Activated naive CD4-positive, alpha-beta T cell treated with anti-CD3 and anti-CD28 coated beads, Interleukin-2, amount 50 U/mL, for 16 hours (primary cell): ENCODE measurements around the gene SPTBN5.

Experiments used
- DNase-seq: peaks from one replicate; pipeline ENCODE4 v3.0.0-alpha.2; 2020

Gene SPTBN5

GRCh38 chr15:41861736-41862356, 32.0 kb downstream of the SPTBN5 start:
- DNase-seq = no peak

- no peak for DNase-seq
Observed at GRCh38 chr15:41860049-41860828, 33.6 kb downstream of the SPTBN5 start.

- no peak for DNase-seq
Observed at GRCh38 chr15:41858756-41859155, 35.1 kb downstream of the SPTBN5 start.

- no peak for DNase-seq
Observed at GRCh38 chr15:41857316-41857715, 36.5 kb downstream of the SPTBN5 start.

GRCh38 chr15:41856716-41857115, 37.1 kb downstream of the SPTBN5 start:
- no peak for DNase-seq

GRCh38 chr15:41856262-41856661, 37.6 kb downstream of the SPTBN5 start:
- DNase-seq = no peak

GRCh38 chr15:41855261-41855961, 38.4 kb downstream of the SPTBN5 start:
- DNase-seq = no peak

GRCh38 chr15:41854443-41854842, 39.4 kb downstream of the SPTBN5 start:
- no peak for DNase-seq

- no peak for DNase-seq
Observed at GRCh38 chr15:41853831-41854230, 40.0 kb downstream of the SPTBN5 start.

GRCh38 chr15:41852736-41853590, 40.9 kb downstream of the SPTBN5 start:
- no peak for DNase-seq

- no peak for DNase-seq
Observed at GRCh38 chr15:41851755-41852370, 42.0 kb downstream of the SPTBN5 start.

GRCh38 chr15:41851167-41851523, 42.7 kb downstream of the SPTBN5 start:
- no peak for DNase-seq

- DNase-seq = no peak
Observed at GRCh38 chr15:41850482-41851166, 43.2 kb downstream of the SPTBN5 start.

GRCh38 chr15:41849861-41850260, 44.0 kb downstream of the SPTBN5 start:
- no peak for DNase-seq

- DNase-seq = no peak
Observed at GRCh38 chr15:41849204-41849603, 44.6 kb downstream of the SPTBN5 start.

- DNase-seq = no peak
Observed at GRCh38 chr15:41848631-41849030, 45.2 kb downstream of the SPTBN5 start.

GRCh38 chr15:41847981-41848380, 45.9 kb downstream of the SPTBN5 start:
- no peak for DNase-seq

- no peak for DNase-seq
Observed at GRCh38 chr15:41847206-41847605, 46.6 kb downstream of the SPTBN5 start.

GRCh38 chr15:41844814-41845213, 49.0 kb downstream of the SPTBN5 start:
- DNase-seq = no peak

- DNase-seq = no peak
Observed at GRCh38 chr15:41843571-41843970, 50.3 kb downstream of the SPTBN5 start.

GRCh38 chr15:41842229-41842628, 51.6 kb downstream of the SPTBN5 start:
- no peak for DNase-seq

GRCh38 chr15:41841131-41841530, 52.7 kb downstream of the SPTBN5 start:
- no peak for DNase-seq
